NCI-H1105 (cell line): ENCODE measurements around the gene DAZAP1.
"Not testable (repeated sequence)": the region's sequence is repeated elsewhere in the genome, so short reads cannot be mapped to it uniquely, and the experiment has no call there.

Source experiments
- DNase-seq: peaks from one replicate; lab custom pipeline; 2025; lab: John Stamatoyannopoulos, UW

The DAZAP1 gene

DNA sequence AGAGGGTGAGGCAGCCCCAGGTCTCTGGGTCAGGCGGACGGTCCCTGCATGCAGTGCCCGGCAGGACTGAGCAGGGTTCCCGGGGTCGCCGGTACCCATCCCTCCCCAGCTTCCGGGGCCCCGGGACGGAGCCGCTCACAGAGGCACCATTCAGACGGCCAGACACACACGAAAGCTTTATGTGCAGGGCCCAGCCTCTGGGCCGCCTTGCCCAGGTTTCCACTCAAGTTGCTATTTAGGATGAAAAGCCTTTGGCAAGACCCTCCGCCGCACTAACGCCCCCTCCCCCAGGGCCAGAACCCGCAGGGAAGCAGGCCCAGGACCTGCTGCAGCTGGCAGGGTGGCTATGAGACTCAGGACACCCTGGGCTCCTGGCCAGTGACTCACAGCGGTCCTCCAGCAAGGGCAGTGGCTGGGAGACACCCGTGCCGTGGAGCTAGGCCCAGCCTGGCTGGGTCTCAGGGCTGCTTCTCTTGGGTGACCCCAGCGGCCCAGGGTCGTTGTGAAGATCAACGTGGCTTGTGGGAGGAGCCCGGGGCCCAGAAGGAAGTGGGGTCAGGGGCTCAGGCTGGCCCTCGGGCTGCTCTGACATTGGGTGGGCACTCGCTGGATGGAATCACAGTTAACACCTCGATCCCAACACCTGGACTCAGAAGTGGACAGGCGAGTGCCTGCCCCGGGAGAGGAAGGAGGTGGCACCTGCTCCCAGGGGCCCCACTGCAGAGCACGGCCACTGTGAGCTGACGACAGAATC is 66.8 kb downstream of the DAZAP1 start:
- DNase-seq = no peak

DNA sequence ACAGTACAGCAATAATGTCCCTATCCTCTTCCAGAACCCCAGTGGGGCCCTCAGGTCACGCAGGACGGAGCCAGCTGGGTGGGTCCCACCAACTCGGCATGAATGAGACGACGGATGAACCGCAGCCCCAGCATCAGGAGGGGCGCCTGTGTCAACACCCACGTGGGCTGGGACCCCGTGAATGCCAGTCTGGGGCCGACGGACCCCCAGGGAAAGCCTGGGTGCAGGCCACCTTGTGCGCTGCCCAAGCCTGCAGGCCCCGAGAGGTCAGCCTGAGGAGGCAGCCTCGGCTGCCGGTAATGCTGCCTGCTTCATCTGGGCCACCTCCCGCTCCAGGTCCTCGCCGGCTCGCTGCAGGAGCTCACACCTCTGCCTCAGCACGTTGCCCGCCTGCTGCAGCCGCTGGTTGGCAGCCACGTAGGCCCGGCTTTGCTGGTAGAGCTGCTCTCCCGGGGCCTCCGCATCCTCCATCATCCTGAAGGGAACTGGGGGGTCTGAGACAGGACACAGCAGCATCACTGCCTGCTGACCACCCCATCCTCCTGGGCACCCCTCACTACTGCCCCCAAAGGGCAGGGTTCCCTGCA is 67.5 kb downstream of the DAZAP1 start:
- no peak for DNase-seq

DNA sequence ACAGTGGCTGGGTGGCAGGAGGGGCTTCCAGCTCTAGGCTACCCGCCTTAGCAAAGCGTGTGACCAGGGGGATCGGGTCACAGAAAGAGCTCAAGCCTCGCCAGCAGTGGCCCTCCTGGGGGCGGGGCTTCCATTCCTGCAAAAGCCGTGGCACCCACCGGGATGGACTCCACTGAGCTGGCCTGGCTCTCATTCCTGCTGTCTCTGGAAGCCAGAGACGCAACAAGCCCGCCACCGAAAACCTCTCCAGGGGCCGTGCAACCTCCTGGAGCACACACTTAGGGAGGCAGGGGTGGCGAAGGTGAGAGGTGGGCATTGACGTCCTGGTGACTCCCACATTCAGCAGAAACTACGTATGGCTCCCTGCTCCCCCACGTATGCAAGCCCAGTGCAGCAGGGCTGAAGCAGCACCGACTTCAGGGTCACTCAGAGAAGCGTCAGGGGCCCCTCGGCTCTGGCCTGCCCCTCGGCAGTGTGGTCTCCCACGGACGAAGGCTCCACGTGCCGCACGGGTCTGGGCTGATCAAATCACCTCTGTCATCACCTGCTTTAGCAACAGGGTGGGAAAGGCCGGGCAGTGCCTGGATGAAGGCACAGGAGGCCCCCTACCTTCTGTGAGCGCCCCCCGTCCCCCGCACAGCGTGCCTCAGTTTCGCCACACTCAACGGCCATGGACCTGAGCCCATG is 68.5 kb downstream of the DAZAP1 start:
- DNase-seq = no peak

DNA sequence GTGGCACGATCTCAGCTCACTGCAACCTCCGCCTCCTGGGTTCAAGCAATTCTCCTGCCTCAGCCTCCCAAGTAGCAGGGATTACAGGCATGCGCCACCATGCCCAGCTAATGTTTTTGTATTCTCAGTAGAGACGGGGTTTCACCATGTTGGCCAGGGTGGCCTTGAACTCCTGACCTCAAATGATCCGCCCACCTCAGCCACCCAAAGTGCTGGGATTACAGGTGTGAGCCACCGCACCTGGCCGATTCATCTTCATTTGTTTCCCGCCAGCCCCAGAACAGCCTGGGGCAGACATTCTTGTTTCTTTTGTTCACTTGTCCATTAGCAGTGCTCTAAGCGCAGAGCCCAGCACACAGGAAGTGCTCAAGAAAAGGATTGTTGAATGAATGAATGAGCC is 69.7 kb downstream of the DAZAP1 start:
- DNase-seq = not testable (repeated sequence)

DNA sequence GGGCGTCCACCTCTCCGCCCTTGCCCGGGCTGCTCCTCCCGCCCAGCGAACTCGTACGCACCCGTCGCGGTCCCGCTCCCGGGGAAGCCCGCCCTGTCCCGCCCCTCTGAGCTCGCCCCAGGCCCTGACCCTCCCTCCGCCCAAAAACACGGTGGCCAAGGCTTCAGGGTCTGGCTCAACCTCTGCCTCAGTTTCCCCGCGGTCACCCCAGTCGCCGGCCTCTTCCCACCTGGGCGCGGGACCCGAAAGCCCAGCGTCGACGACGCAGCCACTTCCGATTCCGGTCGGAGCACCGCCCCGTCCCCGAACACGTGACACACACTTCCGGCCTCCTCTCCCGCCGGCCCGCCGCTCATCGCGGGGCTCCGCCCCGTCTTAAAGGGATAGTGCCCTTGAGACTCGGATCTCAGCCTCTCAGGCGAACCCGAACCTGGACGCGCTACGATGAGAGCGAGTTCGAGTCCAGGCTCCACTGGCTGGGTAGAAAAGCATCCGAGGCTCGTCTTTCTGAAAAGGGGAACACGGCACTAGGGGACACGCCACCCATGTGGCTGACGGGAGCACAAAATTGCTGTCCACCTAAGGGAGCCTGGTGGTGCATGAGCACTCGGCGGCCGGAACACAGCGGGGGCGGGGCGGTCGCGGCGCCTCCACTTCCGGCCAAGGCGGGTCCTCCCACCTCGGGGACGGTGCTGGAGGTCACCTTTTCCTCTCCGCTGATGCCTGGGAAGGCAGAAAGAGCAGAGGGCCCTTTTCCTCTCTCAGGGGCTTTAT is 71.7 kb downstream of the DAZAP1 start, which contains the start of gene C19orf25:
Gene C19orf25, minus strand, starts transcription at position 282 of the 774 bp plus-strand sequence. CDS start 312 bp downstream, outside the sequence.
- peak; percentile 90 for DNase-seq

DNA sequence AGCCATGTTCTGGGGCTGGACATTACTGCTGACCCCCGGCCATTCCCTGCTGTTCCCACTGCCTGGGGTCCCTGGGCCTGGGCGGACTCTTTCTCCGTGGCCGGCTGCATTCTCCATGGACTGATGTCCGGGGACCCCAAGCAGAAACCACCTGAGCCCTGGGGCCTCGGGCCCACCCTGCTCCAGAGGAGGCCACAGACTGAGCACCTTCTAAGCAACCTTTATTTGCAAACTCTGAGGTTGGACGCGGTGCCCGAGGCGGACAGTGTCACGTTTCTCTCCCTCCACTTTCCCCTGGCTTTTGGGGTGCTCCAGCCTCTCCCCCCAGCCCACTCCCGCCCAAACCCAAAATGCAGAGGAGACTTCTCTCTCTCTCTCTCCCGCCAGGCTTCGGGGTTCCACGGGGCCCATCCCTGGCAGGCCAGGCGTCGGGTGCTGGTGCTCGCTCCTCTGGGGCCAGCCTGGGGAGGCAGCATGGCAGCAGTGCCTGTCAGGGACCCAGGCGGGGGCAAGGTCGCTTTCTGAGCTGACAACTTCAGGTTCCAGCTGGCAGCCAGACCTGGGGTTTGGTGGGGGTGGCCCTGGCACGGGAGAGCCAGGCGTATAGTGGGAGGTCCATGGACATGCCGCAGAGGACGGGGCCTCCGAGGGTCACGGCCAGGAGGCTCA is 74.0 kb downstream of the DAZAP1 start:
- DNase-seq = no peak

- no peak for DNase-seq
These were observed 74.5 kb downstream of the DAZAP1 start for GRCh38 chr19:1481893-1482360.

DNA sequence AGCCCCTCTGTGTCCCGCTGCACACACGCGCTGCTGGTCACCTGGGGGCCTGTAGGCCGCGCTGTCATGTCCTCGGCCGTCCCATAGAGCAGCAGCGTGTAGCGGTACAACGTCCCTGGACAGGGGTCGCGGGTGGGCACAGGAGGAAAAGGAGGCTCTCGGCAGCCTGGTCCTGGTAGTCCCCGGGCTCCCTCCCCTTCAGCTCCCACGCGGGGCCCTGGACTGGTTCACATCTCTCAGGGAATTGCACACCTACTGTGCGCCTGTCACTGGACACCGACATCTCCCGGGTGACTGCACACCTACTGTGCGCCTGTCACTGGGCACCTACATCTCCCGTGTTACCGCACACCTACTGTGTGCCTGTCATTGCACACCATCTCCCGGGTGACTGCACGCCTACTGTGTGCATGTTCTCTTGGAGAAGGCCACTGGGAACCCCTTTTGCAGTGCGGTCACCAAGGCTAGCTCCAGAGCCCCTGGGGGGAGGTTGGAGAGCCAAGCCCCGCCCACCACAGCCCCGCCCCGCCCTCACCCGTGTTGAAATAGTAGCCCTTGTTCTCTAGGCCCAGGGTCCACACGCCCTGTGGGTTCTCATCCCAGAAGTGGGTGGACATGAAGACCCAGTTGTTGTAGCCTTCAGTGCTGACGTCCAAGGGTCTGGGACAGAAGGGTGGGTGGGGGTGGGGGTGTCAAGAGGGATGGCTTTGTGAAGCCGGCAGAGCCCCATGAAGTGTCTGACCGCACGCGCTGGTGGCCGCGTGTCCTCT is 75.2 kb downstream of the DAZAP1 start:
- no peak for DNase-seq

DNA sequence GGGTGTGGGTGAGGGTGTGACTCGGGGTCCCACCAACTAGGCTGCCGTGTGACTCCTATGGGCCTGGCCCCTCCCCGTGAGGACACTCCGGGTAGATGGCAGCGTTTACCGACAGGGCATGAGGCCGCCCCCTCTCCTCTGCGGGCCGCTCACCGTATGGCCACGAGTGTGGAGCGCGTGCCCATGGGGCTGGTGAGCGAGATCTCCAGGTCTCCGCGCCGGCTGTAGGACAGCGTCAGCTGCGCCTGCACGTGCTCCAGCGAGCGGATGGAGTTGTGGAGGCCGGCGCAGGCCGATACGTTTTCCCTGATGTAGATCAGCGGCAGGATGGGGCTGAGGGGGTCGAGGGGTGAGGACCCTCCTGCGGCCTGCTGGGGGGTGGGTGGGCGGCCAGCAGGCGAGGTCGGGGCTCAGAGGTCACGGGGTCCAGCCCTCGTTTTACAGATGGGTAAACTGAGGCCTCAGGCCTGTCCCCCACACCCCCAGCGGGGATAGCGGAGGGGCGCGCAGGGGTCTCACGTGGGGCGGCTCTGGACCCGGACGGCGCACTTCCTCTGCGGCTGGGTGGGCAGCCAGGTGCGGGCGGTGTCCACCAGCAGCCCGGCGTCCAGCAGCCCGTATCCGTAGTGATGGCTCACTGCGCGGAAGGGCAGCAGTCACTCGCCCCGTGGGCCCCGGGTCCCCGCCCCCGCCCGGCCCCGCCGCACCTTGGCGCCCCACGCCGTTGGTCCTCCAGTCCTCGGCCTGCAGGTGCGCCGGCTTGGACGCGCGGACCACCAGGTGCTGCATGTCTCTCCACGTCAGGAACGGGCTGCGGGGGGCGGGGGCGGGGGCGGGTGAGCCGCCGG is 76.0 kb downstream of the DAZAP1 start:
- no peak for DNase-seq

DNA sequence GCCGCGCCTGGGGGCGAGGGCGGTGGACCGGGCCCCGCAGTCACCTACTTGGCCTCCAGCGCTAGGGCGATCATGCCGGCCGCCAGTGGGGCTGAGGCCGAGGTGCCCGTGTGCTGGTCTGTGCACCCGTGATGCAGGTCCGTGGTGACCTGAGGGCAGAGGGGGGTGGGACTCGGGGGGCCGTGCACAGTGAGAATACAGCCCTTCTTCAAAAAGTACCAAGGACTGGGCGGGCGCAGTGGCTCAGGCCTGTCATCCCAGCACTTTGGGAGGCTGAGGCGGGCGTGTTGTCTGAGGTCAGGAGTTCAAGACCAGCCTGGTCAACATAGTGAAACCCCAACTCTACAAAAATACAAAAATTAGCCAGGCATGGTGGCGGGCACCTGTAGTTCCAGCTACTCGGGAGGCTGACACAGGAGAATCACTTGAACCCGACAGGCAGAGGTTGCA is 76.6 kb downstream of the DAZAP1 start:
- no peak for DNase-seq
